HepG2 (cell line): ENCODE results near the gene SLC10A2. TPM values are rescaled to one million over a fixed set of nuclear protein-coding genes. Genes with fewer than 3 reads are reported as not detected.

Source experiments
- ATAC-seq: fragments of 200-7000 bp; cut with Tn5 transposase; 3 replicates; pipeline ENCODE4 v1.9.1; 2020; ENCODE audit warnings: mild to moderate bottlenecking, moderate library complexity
- BruUV-seq: library from RNA; stranded (reverse); fragments of 400-500 nt; replicated peaks from 2 replicates; lab custom pipeline; 2021; lab: Mats Ljungman, UMichigan
- CTCF ChIA-PET: fragments of 300-600 bp; formaldehyde crosslinking; extraction: SDS; loops from one replicate; lab custom pipeline; 2021; ENCODE audit warnings: low total read pairs, inconsistent platforms, low intra/inter-chr PET ratio; lab: Yijun Ruan, JAX
- POLR2A ChIA-PET: fragments of 350-600 bp; sonication (Branson Sonifier 250); formaldehyde crosslinking; loops from one replicate; lab custom pipeline; 2020; ENCODE audit warnings: antibody characterized with exemption, inconsistent platforms; lab: Yijun Ruan, JAX
- DNase-seq: peaks from one replicate; pipeline ENCODE4 v3.0.0-alpha.2; 2015; ENCODE audit warnings: low spot score
- FAIRE-seq: peaks from 3 replicates; lab custom pipeline; 2011; peaks lifted over from hg19 to GRCh38; lab: Jason Lieb, UNC
- H2AFZ ChIP-seq: one replicate; pipeline ENCODE4 v1.6.1; 2011; ENCODE audit warnings: low read length, inconsistent platforms
- H3K27ac ChIP-seq: fragments of 300-600 bp; 3 replicates; pipeline ENCODE4 v1.8.0; 2011; ENCODE audit warnings: mixed run types, mild to moderate bottlenecking, mixed read lengths, low read length, inconsistent platforms; ENCODE audit not compliant: insufficient read depth; ENCODE audit errors: extremely low read length
- H3K27me3 ChIP-seq, 2 experiments: fragments of 200-600 bp in 1 of 2; 2 replicates in 1 of 2; 3 replicates in 1 of 2; pipeline versions ENCODE4 v1.6.0 to v1.8.0; 2011; ENCODE audit warnings: low read length in 2 of 2, mild to moderate bottlenecking in 2 of 2, moderate library complexity in 2 of 2, inconsistent platforms in 1 of 2; ENCODE audit not compliant: insufficient read depth in 2 of 2, control insufficient read depth in 1 of 2
- H3K36me3 ChIP-seq, 2 experiments: fragments of 200-600 bp in 1 of 2; replicated peaks in 1 of 2; 2 replicates in 1 of 2; 3 replicates in 1 of 2; pipeline versions ENCODE4 v1.5.1 to v1.8.0; 2011; ENCODE audit warnings: low read length in 2 of 2, inconsistent platforms in 1 of 2; ENCODE audit not compliant: insufficient read depth in 2 of 2, control insufficient read depth in 1 of 2
- H3K4me1 ChIP-seq: 2 replicates; pipeline ENCODE4 v1.5.1; 2012; ENCODE audit warnings: low read length, inconsistent platforms; ENCODE audit not compliant: insufficient read depth
- H3K4me2 ChIP-seq: 2 replicates; pipeline ENCODE4 v1.6.0; 2011; ENCODE audit warnings: low read depth, low read length, inconsistent platforms
- H3K4me3 ChIP-seq, 3 experiments: fragments of 200-600 bp in 1 of 3; sonication (generic), shearing (Covaris generic) in 1 of 3; replicated peaks in 1 of 3; 2 replicates each; pipeline ENCODE4 v1.5.1; 2011 to 2016; ENCODE audit warnings: low read length in 3 of 3, inconsistent platforms in 2 of 3, low read depth in 2 of 3, mild to moderate bottlenecking in 2 of 3, control low read depth in 1 of 3, mixed read lengths in 1 of 3; ENCODE audit not compliant: insufficient read depth in 1 of 3
- H3K79me2 ChIP-seq: one replicate; pipeline ENCODE4 v1.6.1; 2011; ENCODE audit warnings: low read length, inconsistent platforms; ENCODE audit not compliant: insufficient read depth
- H3K9ac ChIP-seq: 2 replicates; pipeline ENCODE4 v1.6.0; 2011; ENCODE audit warnings: mild to moderate bottlenecking, low read depth, low read length, inconsistent platforms; ENCODE audit not compliant: insufficient read depth
- H3K9me3 ChIP-seq: 2 replicates; pipeline ENCODE4 v1.5.1; 2012; ENCODE audit warnings: mild to moderate bottlenecking, low read length
- H4K20me1 ChIP-seq: 2 replicates; pipeline ENCODE4 v1.6.0; 2011; ENCODE audit warnings: inconsistent platforms, mild to moderate bottlenecking, low read length, moderate library complexity; ENCODE audit not compliant: insufficient read depth
- ATF6 ChIP-seq: sonication (generic); formaldehyde crosslinking; conservative IDR thresholded peaks from 2 replicates; pipeline ENCODE4 v1.4.0; 2020; ENCODE audit warnings: missing genetic modification reagents
- GABPB1 ChIP-seq: IDR thresholded peaks from 2 replicates; pipeline ENCODE4 v1.6.1; 2016; ENCODE audit warnings: mild to moderate bottlenecking, missing genetic modification reagents, moderate library complexity, missing compliant biosample characterization
- HDAC6 ChIP-seq: fragments of 200-600 bp; sonication (generic); IDR thresholded peaks from 2 replicates; pipeline ENCODE4 v1.7.0; 2017; ENCODE audit warnings: mild to moderate bottlenecking, antibody characterized with exemption, low read length, low read depth
- YEATS2 ChIP-seq: sonication (generic); formaldehyde crosslinking; IDR thresholded peaks from 2 replicates; pipeline ENCODE4 v1.4.0; 2020; ENCODE audit warnings: missing genetic modification reagents, borderline replicate concordance
- ZNF10 ChIP-seq: sonication (generic); formaldehyde crosslinking; IDR thresholded peaks from 2 replicates; pipeline ENCODE4 v1.4.0; 2020; ENCODE audit warnings: mild to moderate bottlenecking, low read depth, missing genetic modification reagents, borderline replicate concordance
- ZNF788 ChIP-seq: sonication (generic); formaldehyde crosslinking; IDR thresholded peaks from 2 replicates; pipeline ENCODE4 v1.5.0; 2020; ENCODE audit warnings: mild to moderate bottlenecking, missing genetic modification reagents, borderline replicate concordance
- WGBS: methylation state at CpG from one replicate; pipeline ENCODE4 v1.1.6; 2017; ENCODE audit warnings: low lambda C conversion rate; 5-methylcytosine and 5-hydroxymethylcytosine counted together
- in situ Hi-C: cut with HindIII; loops from 2 replicates; pipeline ENCODE4 v1.10.0; 2017; ENCODE audit warnings: low pct_unique_long_range_greater_than_20kb; ENCODE audit not compliant: extremely low pct_ligation_motif_present
- intact Hi-C: fragments of 100-400 bp; cut with micrococcal nuclease; formaldehyde crosslinking; loops from one replicate; pipeline ENCODE4 v1.10.0; 2022; ENCODE audit not compliant: unreplicated experiment
- polyA plus RNA-seq, 8 experiments: library from polyadenylated mRNA; depleted of rRNA in 3 of 8; stranded (reverse) in 7 of 8; unstranded in 1 of 8; fragments of >200 nt; fragmentation: Illumina TruSeq in 4 of 8; extraction: Trizol in 4 of 8; gene quantifications; 2 replicates each; pipeline versions ENCODE4 v1.2.1 to v1.2.3, GENCODE V29; 2011 to 2016; ENCODE audit warnings: low read depth in 4 of 8, missing spikeins in 1 of 8, mixed read lengths in 1 of 8; ENCODE audit not compliant: insufficient read depth in 1 of 8
- total RNA-seq, 5 experiments: library from RNA; depleted of rRNA; stranded (reverse); fragments of >200 nt; fragmentation: Illumina TruSeq; extraction: Trizol; gene quantifications; 2 replicates each; pipeline ENCODE4 v1.2.3, GENCODE V29; 2016; ENCODE audit warnings: low read depth in 1 of 5
- TF ChIP-seq, protein P1 (sequence below): sonication (generic); formaldehyde crosslinking; IDR thresholded peaks from 2 replicates; pipeline ENCODE4 v1.4.0; 2020; ENCODE audit warnings: missing genetic modification reagents, borderline replicate concordance
- TF ChIP-seq, protein P2 (sequence below): sonication (generic); formaldehyde crosslinking; IDR thresholded peaks from 2 replicates; pipeline ENCODE4 v1.4.0; 2020; ENCODE audit warnings: mild to moderate bottlenecking, missing genetic modification reagents

SLC10A2 gene
- total and polyA plus RNA-seq, 2 of the 13 experiments (the other 11 are each of a cell fraction or from before 2014, with no cell fraction given) = not detected

GRCh38 chr13:103107580-103107979 is 41.4 kb upstream of the SLC10A2 start:
- no peaks in the 10 kb centered on the region for H4K20me1 ChIP-seq
- CTCF ChIA-PET = no interaction called here
- H3K79me2 ChIP-seq = no peaks in the 10 kb centered on the region
- DNase-seq (no peak), ATAC-seq (no peak), FAIRE-seq (no peak)
- no peak overlapping the region for H3K4me3 ChIP-seq
- H3K4me2 ChIP-seq = no peak overlapping the region
- in situ Hi-C loops = no loop called here
- H3K27ac ChIP-seq = no peak overlapping the region
- TF ChIP-seq, protein P1, sequence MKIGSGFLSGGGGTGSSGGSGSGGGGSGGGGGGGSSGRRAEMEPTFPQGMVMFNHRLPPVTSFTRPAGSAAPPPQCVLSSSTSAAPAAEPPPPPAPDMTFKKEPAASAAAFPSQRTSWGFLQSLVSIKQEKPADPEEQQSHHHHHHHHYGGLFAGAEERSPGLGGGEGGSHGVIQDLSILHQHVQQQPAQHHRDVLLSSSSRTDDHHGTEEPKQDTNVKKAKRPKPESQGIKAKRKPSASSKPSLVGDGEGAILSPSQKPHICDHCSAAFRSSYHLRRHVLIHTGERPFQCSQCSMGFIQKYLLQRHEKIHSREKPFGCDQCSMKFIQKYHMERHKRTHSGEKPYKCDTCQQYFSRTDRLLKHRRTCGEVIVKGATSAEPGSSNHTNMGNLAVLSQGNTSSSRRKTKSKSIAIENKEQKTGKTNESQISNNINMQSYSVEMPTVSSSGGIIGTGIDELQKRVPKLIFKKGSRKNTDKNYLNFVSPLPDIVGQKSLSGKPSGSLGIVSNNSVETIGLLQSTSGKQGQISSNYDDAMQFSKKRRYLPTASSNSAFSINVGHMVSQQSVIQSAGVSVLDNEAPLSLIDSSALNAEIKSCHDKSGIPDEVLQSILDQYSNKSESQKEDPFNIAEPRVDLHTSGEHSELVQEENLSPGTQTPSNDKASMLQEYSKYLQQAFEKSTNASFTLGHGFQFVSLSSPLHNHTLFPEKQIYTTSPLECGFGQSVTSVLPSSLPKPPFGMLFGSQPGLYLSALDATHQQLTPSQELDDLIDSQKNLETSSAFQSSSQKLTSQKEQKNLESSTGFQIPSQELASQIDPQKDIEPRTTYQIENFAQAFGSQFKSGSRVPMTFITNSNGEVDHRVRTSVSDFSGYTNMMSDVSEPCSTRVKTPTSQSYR (CRISPR knock-in tag) = no peak
- TF ChIP-seq YEATS2 (CRISPR knock-in tag) = no peak
- TF ChIP-seq, protein P2, sequence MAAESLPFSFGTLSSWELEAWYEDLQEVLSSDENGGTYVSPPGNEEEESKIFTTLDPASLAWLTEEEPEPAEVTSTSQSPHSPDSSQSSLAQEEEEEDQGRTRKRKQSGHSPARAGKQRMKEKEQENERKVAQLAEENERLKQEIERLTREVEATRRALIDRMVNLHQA (CRISPR knock-in tag) = no peak
- TF ChIP-seq ZNF10 (CRISPR knock-in tag) = no peak
- no peak for TF ChIP-seq GABPB1 (CRISPR knock-in tag)
- no peak for TF ChIP-seq ZNF788 (CRISPR knock-in tag)
- no peak for TF ChIP-seq HDAC6
- no peak for TF ChIP-seq ATF6 (CRISPR knock-in tag)
- WGBS = 6% methylated on average over 3 of the region's 3 CpGs
- no peak overlapping the region for H3K9ac ChIP-seq
- H2AFZ ChIP-seq = no peak overlapping the region
- no peaks in the 10 kb centered on the region for H3K4me1 ChIP-seq
- H3K9me3 ChIP-seq = no peaks in the 10 kb centered on the region
- POLR2A ChIA-PET = no interaction called here
- no TSS peak for BruUV-seq
- intact Hi-C loops = no loop called here
- no peaks in the 10 kb centered on the region for H3K27me3 ChIP-seq
- H3K36me3 ChIP-seq = no peaks in the 10 kb centered on the region
